K562 (cell line): ENCODE results near the gene MAPKAPK2. TPM values are rescaled to one million over a fixed set of nuclear protein-coding genes. Genes with fewer than 3 reads are reported as not detected.
A peak's percentile ranks its signal among the peaks of the same experiment; 100 is the strongest.

Experiments used
- ATAC-seq: fragments of 200-7000 bp; cut with Tn5 transposase; 3 replicates; pipeline ENCODE4 v1.9.1; 2020; ENCODE audit warnings: moderate library complexity
- BruUV-seq: library from RNA; stranded (reverse); fragments of 400-500 nt; replicated peaks from 2 replicates; lab custom pipeline; 2021; lab: Mats Ljungman, UMichigan
- CTCF ChIA-PET: fragments of 300-600 bp; formaldehyde crosslinking; extraction: SDS; loops from one replicate; lab custom pipeline; 2021; ENCODE audit warnings: low intra/inter-chr PET ratio; lab: Yijun Ruan, JAX
- POLR2A ChIA-PET: fragments of 300-600, 350-650 bp; sonication (Branson Sonifier 250); formaldehyde crosslinking; extraction: SDS; loops from one replicate; lab custom pipeline; 2021; ENCODE audit warnings: antibody characterized with exemption, inconsistent platforms; lab: Yijun Ruan, JAX
- DNase-seq, 4 experiments: peaks; one replicate each; pipeline versions ENCODE4 v3.0.0 to v3.0.0-alpha.2; 2011 to 2018; ENCODE audit warnings: low spot score in 3 of 4, mixed read lengths in 3 of 4; ENCODE audit errors: extremely low read depth in 1 of 4
- FAIRE-seq: peaks from 2 replicates; lab custom pipeline; 2011; peaks lifted over from hg19 to GRCh38; lab: Jason Lieb, UNC
- H2AFZ ChIP-seq: 2 replicates; pipeline ENCODE4 v1.6.0; 2011; ENCODE audit warnings: low read depth, low read length, control low read depth, inconsistent platforms
- H3K27ac ChIP-seq: fragments of 200-600 bp; 3 replicates; pipeline ENCODE4 v1.8.0; 2011; ENCODE audit warnings: low read depth, mild to moderate bottlenecking, control low read depth, inconsistent platforms, low read length, moderate library complexity, mixed read lengths; ENCODE audit errors: extremely low read depth
- H3K27me3 ChIP-seq, 2 experiments: fragments of 300-600 bp in 1 of 2; 2 replicates in 1 of 2; 3 replicates in 1 of 2; pipeline versions ENCODE4 v1.6.0 to v1.8.0; 2011; ENCODE audit warnings: inconsistent platforms in 2 of 2, low read length in 2 of 2, mild to moderate bottlenecking in 1 of 2, mixed read lengths in 1 of 2, moderate library complexity in 1 of 2; ENCODE audit not compliant: control insufficient read depth in 2 of 2, insufficient read depth in 2 of 2
- H3K36me3 ChIP-seq: fragments of 300-600 bp; 3 replicates; pipeline ENCODE4 v1.8.0; 2011; ENCODE audit warnings: mild to moderate bottlenecking, low read length, inconsistent platforms; ENCODE audit not compliant: control insufficient read depth, insufficient read depth
- H3K4me1 ChIP-seq, 2 experiments: fragments of 200-600 bp in 1 of 2; replicated peaks in 1 of 2; 2 replicates in 1 of 2; 3 replicates in 1 of 2; pipeline versions ENCODE4 v1.5.1 to v1.8.0; 2011; ENCODE audit warnings: inconsistent platforms in 2 of 2, low read length in 2 of 2, mild to moderate bottlenecking in 1 of 2, mixed read lengths in 1 of 2, moderate library complexity in 1 of 2; ENCODE audit not compliant: control insufficient read depth in 2 of 2, insufficient read depth in 2 of 2
- H3K4me2 ChIP-seq: 2 replicates; pipeline ENCODE4 v1.6.1; 2011; ENCODE audit warnings: low read length, control low read depth, inconsistent platforms, mixed read lengths; ENCODE audit not compliant: insufficient read depth
- H3K4me3 ChIP-seq: fragments of 200-600 bp; sonication (generic), shearing (Covaris generic); 2 replicates; pipeline ENCODE4 v1.5.1; 2016; ENCODE audit warnings: control low read depth, inconsistent platforms
- H3K79me2 ChIP-seq: fragments of 200-600 bp; 3 replicates; pipeline ENCODE4 v1.8.0; 2011; ENCODE audit warnings: low read length, inconsistent platforms; ENCODE audit not compliant: control insufficient read depth, insufficient read depth
- H3K9ac ChIP-seq, 2 experiments: 2 replicates each; pipeline versions ENCODE4 v1.6.0 to v1.6.1; 2011; ENCODE audit warnings: low read depth in 2 of 2, low read length in 2 of 2, control low read depth in 1 of 2, inconsistent platforms in 1 of 2, mild to moderate bottlenecking in 1 of 2, mixed read lengths in 1 of 2; ENCODE audit not compliant: insufficient read depth in 1 of 2
- H3K9me1 ChIP-seq: one replicate; pipeline ENCODE4 v1.6.0; 2011; ENCODE audit warnings: inconsistent platforms, mild to moderate bottlenecking, low read length, moderate library complexity; ENCODE audit not compliant: control insufficient read depth, insufficient read depth
- H3K9me3 ChIP-seq: replicated peaks from 2 replicates; pipeline ENCODE4 v1.5.1; 2011; ENCODE audit warnings: low read depth, low read length, inconsistent platforms; ENCODE audit not compliant: control insufficient read depth, insufficient read depth
- H4K20me1 ChIP-seq: replicated peaks from 2 replicates; pipeline ENCODE4 v1.6.1; 2011; ENCODE audit warnings: low read length, inconsistent platforms, mixed read lengths; ENCODE audit not compliant: control insufficient read depth, insufficient read depth
- C11orf30 ChIP-seq: fragments of 450-650 bp; IDR thresholded peaks from 2 replicates; pipeline ENCODE4 v1.6.1; 2016; ENCODE audit warnings: low read depth, mild to moderate bottlenecking
- CREB1 ChIP-seq, 2 experiments: sonication (generic) in 1 of 2; formaldehyde crosslinking in 1 of 2; IDR thresholded peaks; 2 replicates each; pipeline versions ENCODE4 v1.6.1 to v1.8.0; 2012 to 2022; ENCODE audit warnings: inconsistent platforms in 1 of 2, mild to moderate bottlenecking in 1 of 2, missing genetic modification reagents in 1 of 2, moderate library complexity in 1 of 2
- CTBP1 ChIP-seq: fragments of 450-650 bp; IDR thresholded peaks from 2 replicates; pipeline ENCODE4 v1.6.1; 2016; ENCODE audit warnings: borderline replicate concordance
- E2F3 ChIP-seq: fragments of 250-450 bp; sonication (Bioruptor Pico); IDR thresholded peaks from 2 replicates; pipeline ENCODE4 v1.4.0; 2020; ENCODE audit warnings: mild to moderate bottlenecking
- MAFF ChIP-seq: IDR thresholded peaks from 2 replicates; pipeline ENCODE4 v1.6.1; 2012; ENCODE audit warnings: low read length, improper control_type of control experiment
- MAFG ChIP-seq: fragments of 450-650 bp; conservative IDR thresholded peaks from 2 replicates; pipeline ENCODE4 v1.6.1; 2016; ENCODE audit warnings: missing genetic modification characterization, missing compliant biosample characterization
- MAFK ChIP-seq: IDR thresholded peaks from 2 replicates; pipeline ENCODE4 v1.6.1; 2011; ENCODE audit warnings: low read length, improper control_type of control experiment
- TEAD4 ChIP-seq, 2 experiments: sonication (generic) in 1 of 2; formaldehyde crosslinking in 1 of 2; IDR thresholded peaks; 2 replicates each; pipeline versions ENCODE4 v1.6.1 to v1.8.0; 2012 to 2022; ENCODE audit warnings: borderline replicate concordance in 1 of 2, inconsistent platforms in 1 of 2, low read length in 1 of 2, mild to moderate bottlenecking in 1 of 2, missing genetic modification reagents in 1 of 2
- ZNF316 ChIP-seq: fragments of 450-650 bp; IDR thresholded peaks from 2 replicates; pipeline ENCODE4 v1.6.1; 2016
- whole genome bisulfite sequencing: fragments of 100-300 bp; shearing (Covaris generic); methylation state at CpG from one replicate; pipeline ENCODE4 v1.1.6; 2016; ENCODE audit warnings: low coverage, mixed read lengths; ENCODE audit not compliant: insufficient coverage; ENCODE audit errors: missing lambda C conversion rate; 5-methylcytosine and 5-hydroxymethylcytosine counted together
- in situ Hi-C: fragments of 300-500 bp; cut with MboI; formaldehyde crosslinking; loops from 4 replicates; pipeline ENCODE4 v1.15.0; 2018; ENCODE audit warnings: inconsistent platforms, mixed read lengths
- intact Hi-C: fragments of 100-400 bp; cut with micrococcal nuclease; formaldehyde crosslinking; loops from 2 replicates; pipeline ENCODE4 v1.14.2; 2022
- polyA plus RNA-seq, 8 experiments: library from polyadenylated mRNA; depleted of rRNA in 4 of 8; stranded (reverse) in 5 of 8; unstranded in 3 of 8; fragments of >200 nt; fragmentation: Nextera tagmentation in 2 of 8; fragmentation: Illumina TruSeq in 1 of 8; extraction: Ambion mirVana in 2 of 8; extraction: Trizol in 1 of 8; gene quantifications; 2 replicates each; pipeline versions ENCODE4 v1.2.1 to v1.2.3, GENCODE V29; 2011 to 2014; ENCODE audit warnings: inconsistent platforms in 1 of 8, missing spikeins in 1 of 8
- total RNA-seq, 7 experiments: library from RNA; depleted of rRNA in 6 of 7; stranded (reverse); fragments of >200 nt in 6 of 7; fragmentation: Illumina TruSeq in 2 of 7; extraction: Trizol in 2 of 7; gene quantifications; 2 replicates each; pipeline versions ENCODE4 v1.2.1 to v1.2.3, GENCODE V29; 2011 to 2021; ENCODE audit warnings: low replicate concordance in 1 of 7
- TF ChIP-seq, protein P1 (sequence below), 2 experiments: fragments of 450-650 bp; IDR thresholded peaks; 2 replicates each; pipeline ENCODE4 v1.6.1; 2016
- TF ChIP-seq, protein P2 (sequence below): fragments of 250-450 bp; sonication (Bioruptor Pico); IDR thresholded peaks from 2 replicates; pipeline ENCODE4 v1.8.0; 2021; ENCODE audit warnings: moderate library complexity, mild to moderate bottlenecking, inconsistent platforms

The MAPKAPK2 gene
- total and polyA plus RNA-seq, 9 of the 15 experiments (the other 6 are each of a cell fraction or from before 2014, with no cell fraction given): 0.63 to 94.2 (median 52.1) TPM

DNA sequence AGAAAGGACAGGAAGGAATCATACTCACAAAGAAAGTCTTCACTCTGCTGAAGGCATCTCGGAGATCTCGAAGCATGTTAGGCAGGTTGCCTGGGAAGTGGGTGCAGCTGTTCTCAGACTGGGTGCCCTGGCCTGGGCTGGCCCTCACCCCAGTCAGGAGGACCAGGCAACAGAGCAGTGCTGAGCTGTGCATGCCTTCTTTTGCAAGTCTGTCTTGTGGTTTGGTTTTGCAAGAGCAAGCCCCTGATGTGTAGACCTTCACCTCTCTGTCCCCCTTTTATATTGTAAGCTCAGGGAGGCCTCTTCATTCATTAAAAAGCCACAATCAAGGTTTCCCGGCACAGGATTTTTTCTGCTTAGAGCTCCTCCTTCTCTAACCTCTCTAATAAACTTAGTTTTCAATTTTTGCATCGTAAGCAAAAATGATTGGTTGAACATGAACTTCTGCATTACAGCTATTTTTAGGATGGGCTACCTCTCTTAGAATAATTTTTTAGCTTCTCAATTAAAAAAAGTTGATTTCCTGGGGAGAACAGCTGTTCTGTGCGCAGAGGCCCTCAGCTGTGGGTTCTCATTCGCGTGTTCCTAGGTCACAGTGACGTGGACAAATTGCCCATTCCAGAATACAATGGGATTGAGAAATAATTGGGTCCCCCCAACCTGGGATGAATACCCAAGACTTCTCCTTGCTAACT is 87.7 kb downstream of the MAPKAPK2 start, which contains the start of gene IL10:
Gene IL10 (minus strand): TSS at position 252 of the 695 bp plus-strand sequence. CDS start 59 bp downstream, at position 193.
- no peaks in the 10 kb centered on the region for H3K9me1 ChIP-seq
- peaks cover 36 to 70% of the 10 kb centered on the region in 2 experiments for H3K27me3 ChIP-seq
- CTCF ChIA-PET: no interaction called here
- FAIRE-seq: no peak
- TF ChIP-seq, protein P1, sequence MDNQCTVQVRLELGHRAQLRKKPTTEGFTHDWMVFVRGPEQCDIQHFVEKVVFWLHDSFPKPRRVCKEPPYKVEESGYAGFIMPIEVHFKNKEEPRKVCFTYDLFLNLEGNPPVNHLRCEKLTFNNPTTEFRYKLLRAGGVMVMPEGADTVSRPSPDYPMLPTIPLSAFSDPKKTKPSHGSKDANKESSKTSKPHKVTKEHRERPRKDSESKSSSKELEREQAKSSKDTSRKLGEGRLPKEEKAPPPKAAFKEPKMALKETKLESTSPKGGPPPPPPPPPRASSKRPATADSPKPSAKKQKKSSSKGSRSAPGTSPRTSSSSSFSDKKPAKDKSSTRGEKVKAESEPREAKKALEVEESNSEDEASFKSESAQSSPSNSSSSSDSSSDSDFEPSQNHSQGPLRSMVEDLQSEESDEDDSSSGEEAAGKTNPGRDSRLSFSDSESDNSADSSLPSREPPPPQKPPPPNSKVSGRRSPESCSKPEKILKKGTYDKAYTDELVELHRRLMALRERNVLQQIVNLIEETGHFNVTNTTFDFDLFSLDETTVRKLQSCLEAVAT (IDR thresholded peaks at IDR 0.05): no peak
- TF ChIP-seq E2F3 (CRISPR knock-in tag): no peak
- peak; percentile 94 for TF ChIP-seq MAFG (tag)
- TF ChIP-seq ZNF316: peak; percentile 96
- TF ChIP-seq CREB1 (IDR thresholded peaks at IDR 0.05): no peak
- no peak for TF ChIP-seq CREB1 (CRISPR knock-in tag; IDR thresholded peaks at IDR 0.05)
- TF ChIP-seq MAFK: peak; percentile 97
- TF ChIP-seq C11orf30: peak; percentile 92
- TF ChIP-seq CTBP1: no peak
- peak; percentile 96 for TF ChIP-seq MAFF
- no peak for TF ChIP-seq TEAD4 (IDR thresholded peaks at IDR 0.05; ENCODE audit: low read length)
- TF ChIP-seq TEAD4 (CRISPR knock-in tag; IDR thresholded peaks at IDR 0.05; ENCODE audit: borderline replicate concordance): no peak
- TF ChIP-seq, protein P2, sequence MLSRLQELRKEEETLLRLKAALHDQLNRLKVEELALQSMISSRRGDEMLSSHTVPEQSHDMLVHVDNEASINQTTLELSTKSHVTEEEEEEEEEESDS (CRISPR knock-in tag): no peak
- TF ChIP-seq, all 486 proteins: peak for 5
- Histone ChIP-seq H3K4me1 (peaks cover 0 to 18% of the 10 kb centered on the region in 2 experiments; a peak in 3 of 5 replicates), H3K36me3 (no peaks in the 10 kb centered on the region), H3K9me3 (no peaks in the 10 kb centered on the region), H2AFZ (no peak within 1 kb of the TSS), H3K4me2 (no peak within 1 kb of the TSS), H3K79me2 (no peaks in the 10 kb centered on the region), H3K27ac (no peak within 1 kb of the TSS), H4K20me1 (no peaks in the 10 kb centered on the region), H3K9ac (no peak within 1 kb of the TSS), H3K4me3 (no peak within 1 kb of the TSS)
- no peak for DNase-seq
- POLR2A ChIA-PET: interaction anchor here (0.7 to 1.0 kb wide), 4 partner anchors 13 to 1047 kb away, joined by 3 to 5 read pairs (median 3); no protein-coding TSS in a partner anchor
- ATAC-seq: no peak
- in situ Hi-C loops (no loop called here), intact Hi-C loops (no loop called here)
- 9% methylated on average over 8 of the region's 8 CpGs for WGBS
- BruUV-seq: no TSS peak
